GM12878 (cell line): ENCODE measurements around the gene TNFRSF8. TPM values are rescaled to one million over a fixed set of nuclear protein-coding genes. Genes with fewer than 3 reads are reported as not detected.

ENCODE experiments used
- ATAC-seq: fragments of 200-7000 bp; cut with Tn5 transposase; 3 replicates; pipeline ENCODE4 v1.9.1; 2020; ENCODE audit warnings: mild to moderate bottlenecking, moderate library complexity
- BruUV-seq: library from RNA; stranded (reverse); fragments of 400-500 nt; replicated peaks from 2 replicates; lab custom pipeline; 2021; lab: Mats Ljungman, UMichigan
- CTCF ChIA-PET: fragments of 300-600 bp; sonication (Branson Sonifier 250); formaldehyde crosslinking; extraction: SDS; loops from one replicate; lab custom pipeline; 2021; ENCODE audit warnings: inconsistent platforms; lab: Yijun Ruan, JAX
- POLR2A ChIA-PET: fragments of 350-600 bp; formaldehyde crosslinking; extraction: SDS; loops from one replicate; lab custom pipeline; 2021; ENCODE audit warnings: inconsistent platforms; lab: Charles Lee
- RAD21 ChIA-PET: fragments of 300-600 bp; sonication (Branson Sonifier 250); formaldehyde crosslinking; loops from one replicate; lab custom pipeline; 2023; ENCODE audit warnings: antibody characterized with exemption; ENCODE audit not compliant: unreplicated experiment; lab: Charles Lee
- SMC1A ChIA-PET: fragments of 300-600 bp; sonication (Branson Sonifier 250); formaldehyde crosslinking; loops from one replicate; lab custom pipeline; 2023; ENCODE audit not compliant: unreplicated experiment, uncharacterized antibody; lab: Charles Lee
- DNase-seq: peaks from one replicate; pipeline ENCODE4 v3.0.0-alpha.2; 2011; ENCODE audit warnings: low read depth, low spot score
- FAIRE-seq: peaks from 3 replicates; lab custom pipeline; 2011; peaks lifted over from hg19 to GRCh38; lab: Jason Lieb, UNC
- H2AFZ ChIP-seq: 2 replicates; pipeline ENCODE4 v1.6.0; 2011; ENCODE audit warnings: low read depth, low read length, control low read depth; ENCODE audit not compliant: control insufficient read depth
- H3K27ac ChIP-seq: 2 replicates; pipeline ENCODE4 v1.5.1; 2011; ENCODE audit warnings: control low read depth; ENCODE audit not compliant: control insufficient read depth, insufficient read depth
- H3K27me3 ChIP-seq, 2 experiments: replicated peaks in 1 of 2; 2 replicates each; pipeline versions ENCODE4 v1.6.0 to v1.6.1; 2011; ENCODE audit warnings: low read length in 1 of 2; ENCODE audit not compliant: control insufficient read depth in 2 of 2, insufficient read depth in 2 of 2
- H3K36me3 ChIP-seq, 2 experiments: 2 replicates each; pipeline ENCODE4 v1.5.1; 2011; ENCODE audit warnings: low read length in 1 of 2; ENCODE audit not compliant: control insufficient read depth in 2 of 2, insufficient read depth in 2 of 2
- H3K4me1 ChIP-seq: 2 replicates; pipeline ENCODE4 v1.6.1; 2011; ENCODE audit warnings: mild to moderate bottlenecking, low read length, moderate library complexity, mixed read lengths; ENCODE audit not compliant: control insufficient read depth, insufficient read depth
- H3K4me2 ChIP-seq: 2 replicates; pipeline ENCODE4 v1.6.0; 2011; ENCODE audit warnings: control low read depth; ENCODE audit not compliant: control insufficient read depth, insufficient read depth
- H3K4me3 ChIP-seq: fragments of 200-600 bp; sonication (generic); 2 replicates; pipeline ENCODE4 v1.5.1; 2016
- H3K79me2 ChIP-seq: 2 replicates; pipeline ENCODE4 v1.6.0; 2011; ENCODE audit warnings: low read length; ENCODE audit not compliant: control insufficient read depth, insufficient read depth
- H3K9ac ChIP-seq: 2 replicates; pipeline ENCODE4 v1.8.0; 2011; ENCODE audit warnings: low read length, control low read depth, mixed read lengths; ENCODE audit not compliant: control insufficient read depth, insufficient read depth
- H3K9me3 ChIP-seq: replicated peaks from 3 replicates; pipeline ENCODE4 v1.5.1; 2011; ENCODE audit warnings: mild to moderate bottlenecking, low read length; ENCODE audit not compliant: control insufficient read depth, insufficient read depth
- H4K20me1 ChIP-seq: 2 replicates; pipeline ENCODE4 v1.6.0; 2011; ENCODE audit not compliant: control insufficient read depth, insufficient read depth
- CEBPB ChIP-seq, 2 experiments: fragments of 150-350 bp in 1 of 2; IDR thresholded peaks; 2 replicates each; pipeline ENCODE4 v1.6.1; 2012 to 2014; ENCODE audit warnings: low read depth in 2 of 2, low read length in 2 of 2, borderline replicate concordance in 1 of 2, inconsistent platforms in 1 of 2
- CREM ChIP-seq: IDR thresholded peaks from 2 replicates; pipeline ENCODE4 v1.6.1; 2014; ENCODE audit warnings: antibody characterized with exemption, low read depth
- IRF4 ChIP-seq: IDR thresholded peaks from 2 replicates; pipeline ENCODE4 v1.6.1; 2011; ENCODE audit warnings: low read depth, low read length
- SMAD1 ChIP-seq: fragments of 450-650 bp; IDR thresholded peaks from 2 replicates; pipeline ENCODE4 v1.6.1; 2018; ENCODE audit warnings: mild to moderate bottlenecking, low read depth; ENCODE audit not compliant: partially characterized antibody
- ZNF24 ChIP-seq: fragments of 450-650 bp; IDR thresholded peaks from 2 replicates; pipeline ENCODE4 v1.6.1; 2017; ENCODE audit warnings: antibody characterized with exemption, mild to moderate bottlenecking
- WGBS: methylation state at CpG from one replicate; pipeline ENCODE4 v1.1.6; 2016; ENCODE audit warnings: low lambda C conversion rate; ENCODE audit not compliant: insufficient replicate concordance, insufficient coverage; ENCODE audit errors: missing lambda C conversion rate; 5-methylcytosine and 5-hydroxymethylcytosine counted together
- in situ Hi-C: fragments of 300-500 bp; cut with MboI; formaldehyde crosslinking; loops from 9 replicates; pipeline ENCODE4 v1.14.3; 2018; ENCODE audit warnings: mixed read lengths
- intact Hi-C: fragments of 100-400 bp; cut with micrococcal nuclease; formaldehyde crosslinking; loops from one replicate; pipeline ENCODE4 v1.14.2; 2022; ENCODE audit not compliant: unreplicated experiment
- polyA plus RNA-seq, 11 experiments: library from polyadenylated mRNA; depleted of rRNA in 4 of 11; unstranded in 6 of 11; stranded (reverse) in 5 of 11; fragments of >200 nt; fragmentation: Nextera tagmentation in 4 of 11; fragmentation: Illumina TruSeq in 1 of 11; extraction: Ambion mirVana in 4 of 11; extraction: Trizol in 1 of 11; gene quantifications; 1 replicate in 1 of 11; 2 replicates in 10 of 11; pipeline versions ENCODE4 v1.2.1 to v1.2.3, GENCODE V29; 2011 to 2016; ENCODE audit warnings: inconsistent platforms in 2 of 11, missing spikeins in 2 of 11, low read depth in 1 of 11
- total RNA-seq, 4 experiments: library from RNA; depleted of rRNA in 3 of 4; stranded (reverse); fragments of >200 nt in 3 of 4; fragmentation: Illumina TruSeq in 1 of 4; extraction: Trizol in 1 of 4; gene quantifications; 2 replicates each; pipeline versions ENCODE4 v1.2.1 to v1.2.3, GENCODE V29; 2013 to 2021

The TNFRSF8 gene
- total and polyA plus RNA-seq, 10 of the 15 experiments (the other 5 are each of a cell fraction or from before 2014, with no cell fraction given) = 9.8 to 114 (median 58.8) TPM

- WGBS = 93% methylated on average over 8 of the region's 8 CpGs
- ChIA-PET CTCF (interaction anchor here (0.9 to 2.8 kb wide), 10 partner anchors 8 to 48 kb away, joined by 3 to 19 read pairs (median 4); no protein-coding TSS in a partner anchor), POLR2A (interaction anchor here (0.5 to 3.3 kb wide), 10 partner anchors 9 to 36 kb away, joined by 3 to 35 read pairs (median 5); no protein-coding TSS in a partner anchor), RAD21 (interaction anchor here (0.7 to 8.2 kb wide), 11 partner anchors 8 to 45 kb away, joined by 3 to 119 read pairs (median 5); no protein-coding TSS in a partner anchor), SMC1A (interaction anchor here (0.6 to 20.8 kb wide), 13 partner anchors 10 to 124 kb away, joined by 3 to 347 read pairs (median 4); no protein-coding TSS in a partner anchor)
- Histone ChIP-seq H3K27ac (no peak overlapping the region), H2AFZ (no peak overlapping the region), H3K4me3 (peak overlapping the region; percentile 91), H3K4me2 (peak overlapping the region; percentile 89), H3K27me3 (no peaks in the 10 kb centered on the region), H3K4me1 (peaks cover 44% of the 10 kb centered on the region), H3K79me2 (peaks cover 73% of the 10 kb centered on the region), H3K9me3 (no peaks in the 10 kb centered on the region), H4K20me1 (peaks cover 1% of the 10 kb centered on the region; the same call in 1 of the 2 replicates), H3K9ac (peak overlapping the region; percentile 24; the same call in 1 of the 2 replicates), H3K36me3 (peaks cover 2 to 5% of the 10 kb centered on the region in 2 experiments; a peak in 3 of 4 replicates)
- DNase-seq (no peak), ATAC-seq (no peak), FAIRE-seq (no peak)
- intact Hi-C loops (loop anchor here (5.0 kb wide), 1 partner anchor 32 kb away; no protein-coding TSS in a partner anchor), in situ Hi-C loops (loop anchor here (25.0 kb wide), 1 partner anchor 1568 kb away; no protein-coding TSS in a partner anchor)
- TF ChIP-seq SMAD1 (no peak), IRF4 (no peak), CREM (no peak), ZNF24 (peak; percentile 88), CEBPB (IDR thresholded peaks at IDR 0.05; ENCODE audit: borderline replicate concordance in 1 of 2, low read depth in 2 of 2, low read length in 2 of 2) (no peak)
- BruUV-seq = no TSS peak
Observed at GRCh38 chr1:12169442-12170135, 106.5 kb downstream of the TNFRSF8 start.
